H9 (cell line): ENCODE results near the gene STX7. TPM values are rescaled to one million over a fixed set of nuclear protein-coding genes. Genes with fewer than 3 reads are reported as not detected.

Experiments used
- DNase-seq: peaks from one replicate; pipeline ENCODE4 v3.0.0-alpha.2; 2017
- H2AFZ ChIP-seq: one replicate; pipeline ENCODE4 v1.6.1; 2013; ENCODE audit warnings: mild to moderate bottlenecking, low read length, control low read depth, moderate library complexity
- H2AK5ac ChIP-seq: 2 replicates; pipeline ENCODE4 v1.6.1; 2013; ENCODE audit warnings: low read length, control low read depth, mixed read lengths; ENCODE audit not compliant: insufficient read length
- H2BK120ac ChIP-seq: one replicate; pipeline ENCODE4 v1.6.1; 2013; ENCODE audit warnings: low read depth, mild to moderate bottlenecking, low read length, control low read depth, inconsistent platforms; ENCODE audit not compliant: poor library complexity, severe bottlenecking
- H2BK12ac ChIP-seq: 2 replicates; pipeline ENCODE4 v1.6.1; 2013; ENCODE audit warnings: low read length, control low read depth, mixed read lengths, low read depth; ENCODE audit not compliant: insufficient read length
- H2BK15ac ChIP-seq: 2 replicates; pipeline ENCODE4 v1.6.1; 2013; ENCODE audit warnings: low read depth, low read length, control low read depth
- H2BK20ac ChIP-seq: one replicate; pipeline ENCODE4 v1.6.1; 2013; ENCODE audit warnings: low read depth, mild to moderate bottlenecking, low read length, control low read depth, inconsistent platforms; ENCODE audit not compliant: poor library complexity, severe bottlenecking
- H2BK5ac ChIP-seq: 2 replicates; pipeline ENCODE4 v1.6.1; 2013; ENCODE audit warnings: low read length, control low read depth, mixed read lengths; ENCODE audit not compliant: insufficient read length
- H3K14ac ChIP-seq: 2 replicates; pipeline ENCODE4 v1.6.1; 2013; ENCODE audit warnings: low read length, control low read depth; ENCODE audit not compliant: insufficient read depth
- H3K18ac ChIP-seq: 2 replicates; pipeline ENCODE4 v1.6.1; 2013; ENCODE audit warnings: low read depth, mild to moderate bottlenecking, mixed read lengths, low read length, control low read depth; ENCODE audit not compliant: insufficient read length
- H3K23ac ChIP-seq: 2 replicates; pipeline ENCODE4 v1.6.1; 2013; ENCODE audit warnings: low read length, control low read depth, mixed read lengths, low read depth; ENCODE audit not compliant: insufficient read length
- H3K23me2 ChIP-seq: 2 replicates; pipeline ENCODE4 v1.6.1; 2013; ENCODE audit warnings: low read depth, mild to moderate bottlenecking, mixed read lengths, low read length, control low read depth; ENCODE audit not compliant: insufficient read length, poor library complexity, severe bottlenecking
- H3K27ac ChIP-seq: 2 replicates; pipeline ENCODE4 v1.5.1; 2013; ENCODE audit warnings: low read length, control low read depth, mixed read lengths, low read depth; ENCODE audit not compliant: insufficient read length
- H3K27me3 ChIP-seq: 2 replicates; pipeline ENCODE4 v1.6.1; 2013; ENCODE audit warnings: low read length, control low read depth, inconsistent platforms; ENCODE audit not compliant: insufficient read depth
- H3K4ac ChIP-seq: 2 replicates; pipeline ENCODE4 v1.6.1; 2013; ENCODE audit warnings: low read depth, mild to moderate bottlenecking, control low read depth, inconsistent platforms, low read length, moderate library complexity
- H3K4me1 ChIP-seq: 2 replicates; pipeline ENCODE4 v1.6.1; 2013; ENCODE audit warnings: low read length, control low read depth, inconsistent platforms; ENCODE audit not compliant: insufficient read depth
- H3K4me2 ChIP-seq: 2 replicates; pipeline ENCODE4 v1.6.1; 2013; ENCODE audit warnings: low read length, control low read depth, mixed read lengths; ENCODE audit not compliant: insufficient read length, insufficient read depth
- H3K56ac ChIP-seq: 2 replicates; pipeline ENCODE4 v1.6.1; 2013; ENCODE audit warnings: low read depth, mild to moderate bottlenecking, mixed read lengths, low read length, control low read depth; ENCODE audit not compliant: insufficient read length
- H3K79me1 ChIP-seq: 2 replicates; pipeline ENCODE4 v1.6.1; 2013; ENCODE audit warnings: low read depth, mild to moderate bottlenecking, moderate library complexity, low read length, control low read depth, inconsistent platforms; ENCODE audit not compliant: insufficient read depth, poor library complexity, severe bottlenecking
- H3K79me2 ChIP-seq: 2 replicates; pipeline ENCODE4 v1.6.1; 2013; ENCODE audit warnings: low read length, control low read depth, inconsistent platforms; ENCODE audit not compliant: insufficient read depth
- H3K9ac ChIP-seq: 2 replicates; pipeline ENCODE4 v1.6.1; 2013; ENCODE audit warnings: low read length, control low read depth, mixed read lengths; ENCODE audit not compliant: insufficient read length; ENCODE audit errors: extremely low read depth
- H3K9me3 ChIP-seq: one replicate; pipeline ENCODE4 v1.6.1; 2013; ENCODE audit warnings: low read depth, low read length, inconsistent platforms; ENCODE audit not compliant: control insufficient read depth
- H3T11ph ChIP-seq: one replicate; pipeline ENCODE4 v1.6.1; 2013; ENCODE audit warnings: mild to moderate bottlenecking, low read length, control low read depth, inconsistent platforms
- H4K20me1 ChIP-seq: one replicate; pipeline ENCODE4 v1.6.1; 2013; ENCODE audit not compliant: control insufficient read depth, insufficient read length, insufficient read depth
- H4K5ac ChIP-seq: 2 replicates; pipeline ENCODE4 v1.6.1; 2013; ENCODE audit warnings: low read depth, mild to moderate bottlenecking, mixed read lengths, low read length, control low read depth; ENCODE audit not compliant: insufficient read length
- H4K8ac ChIP-seq: replicated peaks from 2 replicates; pipeline ENCODE4 v1.6.1; 2013; ENCODE audit warnings: low read length, control low read depth, mixed read lengths, low read depth; ENCODE audit not compliant: insufficient read length
- H4K91ac ChIP-seq: 2 replicates; pipeline ENCODE4 v1.6.1; 2013; ENCODE audit warnings: low read depth, mild to moderate bottlenecking, moderate library complexity, mixed read lengths, low read length, control low read depth; ENCODE audit not compliant: insufficient read length
- H3K27ac Mint-ChIP-seq, 3 experiments: 2 replicates in 2 of 3; 3 replicates in 1 of 3; pipeline ENCODE4 v1.8.0; 2020 to 2021; ENCODE audit warnings: mixed read lengths in 3 of 3, mild to moderate bottlenecking in 1 of 3, moderate library complexity in 1 of 3
- H3K27me3 Mint-ChIP-seq: 2 replicates; pipeline ENCODE4 v1.8.0; 2021; ENCODE audit warnings: low read depth, mild to moderate bottlenecking, moderate library complexity, mixed read lengths
- H3K36me3 Mint-ChIP-seq, 3 experiments: 2 replicates in 2 of 3; 3 replicates in 1 of 3; pipeline ENCODE4 v1.8.0; 2020 to 2021; ENCODE audit warnings: low read depth in 3 of 3, mixed read lengths in 3 of 3; ENCODE audit not compliant: insufficient read depth in 1 of 3
- H3K4me1 Mint-ChIP-seq, 2 experiments: 2 replicates each; pipeline ENCODE4 v1.8.0; 2020; ENCODE audit warnings: mixed read lengths in 2 of 2
- H3K4me3 Mint-ChIP-seq, 2 experiments: 2 replicates in 1 of 2; 3 replicates in 1 of 2; pipeline ENCODE4 v1.8.0; 2020 to 2021; ENCODE audit warnings: mild to moderate bottlenecking in 2 of 2, mixed read lengths in 2 of 2, moderate library complexity in 1 of 2
- H3K9me3 Mint-ChIP-seq, 2 experiments: 2 replicates in 1 of 2; 3 replicates in 1 of 2; pipeline ENCODE4 v1.8.0; 2020; ENCODE audit warnings: mild to moderate bottlenecking in 2 of 2, mixed read lengths in 2 of 2, moderate library complexity in 1 of 2
- WGBS: extraction: QIAGEN DNeasy Blood & Tissue Kit; methylation state at CpG from one replicate; pipeline ENCODE4 v1.1.7; 2013; ENCODE audit warnings: missing lambda C conversion rate, low lambda C conversion rate, mixed read lengths; ENCODE audit not compliant: insufficient read length; ENCODE audit errors: extremely low coverage; 5-methylcytosine and 5-hydroxymethylcytosine counted together
- total RNA-seq: library from RNA; stranded (reverse); gene quantifications from 2 replicates; pipeline ENCODE4 v1.2.1, GENCODE V29; 2021
- TF ChIP-seq, protein P1 (sequence below): fragments of 200-600 bp; sonication (generic); conservative IDR thresholded peaks from 3 replicates; pipeline ENCODE4 v1.8.0; 2021; ENCODE audit warnings: antibody characterized with exemption, mild to moderate bottlenecking

Gene STX7
- total RNA-seq, 1 experiment from 2014 or later: 30.0 TPM

DNA sequence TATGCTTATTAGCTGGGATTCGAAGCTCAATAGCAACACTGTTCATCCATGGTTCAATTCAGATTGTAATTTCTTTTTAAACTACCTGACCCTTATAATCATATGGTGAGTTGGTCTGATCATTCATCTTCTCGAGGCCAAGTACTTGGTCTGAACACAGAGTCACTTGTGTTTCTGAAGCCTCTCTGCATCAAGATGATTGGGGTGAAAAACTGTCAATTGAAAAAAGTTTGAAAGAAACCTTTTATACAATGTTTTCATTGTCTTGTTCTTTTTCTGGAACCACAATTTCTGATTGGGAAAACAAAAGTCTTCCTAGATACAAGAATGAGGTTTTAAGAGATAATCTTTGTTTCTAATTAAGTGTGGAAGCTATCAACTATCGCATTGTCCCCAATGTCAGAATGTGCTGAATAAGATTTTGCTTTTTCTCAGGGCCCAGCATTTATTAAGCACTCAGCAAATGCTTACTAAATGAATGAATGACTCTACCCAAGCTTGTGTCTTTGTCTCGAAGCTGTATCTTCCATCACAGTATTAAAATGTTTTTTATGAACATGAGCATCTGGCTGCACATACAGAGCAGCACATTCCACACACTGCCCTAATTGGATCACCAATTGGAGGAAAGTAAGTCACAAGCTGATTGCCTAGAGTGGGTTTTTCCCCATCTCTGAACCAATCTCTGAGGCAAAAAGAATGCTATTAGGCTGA, 66.6 kb downstream of the STX7 start:
- no peak overlapping the region for H2BK15ac ChIP-seq
- Mint-ChIP-seq H3K36me3 (peaks cover 6 to 15% (median 6%) of the 10 kb centered on the region in 3 experiments; a peak in 6 of 7 replicates), H3K27ac (no peak overlapping the region), H3K4me1 (peaks cover 14 to 18% of the 10 kb centered on the region in 2 experiments), H3K4me3 (no peak overlapping the region), H3K9me3 (peaks cover 15 to 22% of the 10 kb centered on the region in 2 experiments), H3K27me3 (no peaks in the 10 kb centered on the region)
- H3K56ac ChIP-seq: no peak overlapping the region
- no peaks in the 10 kb centered on the region for H3K79me2 ChIP-seq
- no peaks in the 10 kb centered on the region; the same call in 1 of the 2 replicates for H3K4me1 ChIP-seq
- H4K5ac ChIP-seq: no peak overlapping the region
- no CpG with 5 or more reads among the region's 4 CpGs for WGBS
- H3K9me3 ChIP-seq: no peaks in the 10 kb centered on the region
- no peaks in the 10 kb centered on the region for H3K23me2 ChIP-seq
- no peak overlapping the region for H2BK5ac ChIP-seq
- H3K4ac ChIP-seq: no peak overlapping the region
- TF ChIP-seq, protein P1, sequence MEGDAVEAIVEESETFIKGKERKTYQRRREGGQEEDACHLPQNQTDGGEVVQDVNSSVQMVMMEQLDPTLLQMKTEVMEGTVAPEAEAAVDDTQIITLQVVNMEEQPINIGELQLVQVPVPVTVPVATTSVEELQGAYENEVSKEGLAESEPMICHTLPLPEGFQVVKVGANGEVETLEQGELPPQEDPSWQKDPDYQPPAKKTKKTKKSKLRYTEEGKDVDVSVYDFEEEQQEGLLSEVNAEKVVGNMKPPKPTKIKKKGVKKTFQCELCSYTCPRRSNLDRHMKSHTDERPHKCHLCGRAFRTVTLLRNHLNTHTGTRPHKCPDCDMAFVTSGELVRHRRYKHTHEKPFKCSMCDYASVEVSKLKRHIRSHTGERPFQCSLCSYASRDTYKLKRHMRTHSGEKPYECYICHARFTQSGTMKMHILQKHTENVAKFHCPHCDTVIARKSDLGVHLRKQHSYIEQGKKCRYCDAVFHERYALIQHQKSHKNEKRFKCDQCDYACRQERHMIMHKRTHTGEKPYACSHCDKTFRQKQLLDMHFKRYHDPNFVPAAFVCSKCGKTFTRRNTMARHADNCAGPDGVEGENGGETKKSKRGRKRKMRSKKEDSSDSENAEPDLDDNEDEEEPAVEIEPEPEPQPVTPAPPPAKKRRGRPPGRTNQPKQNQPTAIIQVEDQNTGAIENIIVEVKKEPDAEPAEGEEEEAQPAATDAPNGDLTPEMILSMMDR: no peak
- no peak overlapping the region for H2AFZ ChIP-seq
- no peak overlapping the region for H4K91ac ChIP-seq
- H3K14ac ChIP-seq: no peak overlapping the region
- no peak for DNase-seq
- H2AK5ac ChIP-seq: no peak overlapping the region
- no peak overlapping the region for H3K4me2 ChIP-seq
- no peak overlapping the region for H4K8ac ChIP-seq
- H2BK120ac ChIP-seq: no peak overlapping the region
- H2BK20ac ChIP-seq: no peak overlapping the region
- H3K9ac ChIP-seq: no peak overlapping the region
- no peaks in the 10 kb centered on the region for H4K20me1 ChIP-seq
- H3K18ac ChIP-seq: no peak overlapping the region
- no peak overlapping the region for H3K23ac ChIP-seq
- H2BK12ac ChIP-seq: no peak overlapping the region
- no peaks in the 10 kb centered on the region for H3K79me1 ChIP-seq
- no peak overlapping the region for H3K27ac ChIP-seq
- no peaks in the 10 kb centered on the region for H3K27me3 ChIP-seq
- H3T11ph ChIP-seq: no peak overlapping the region
